Colonic mucosa (tissue), 4 donors: ENCODE measurements around the gene MPP7. TPM values are rescaled to one million over a fixed set of nuclear protein-coding genes. Genes with fewer than 3 reads are reported as not detected.

Source experiments
- DNase-seq: peaks from one replicate; pipeline ENCODE4 v3.0.0-alpha.2; 2020
- H3K27ac ChIP-seq: fragments of 200-600 bp; one replicate; pipeline ENCODE4 v1.8.0; 2021
- H3K27me3 ChIP-seq: fragments of 200-600 bp; one replicate; pipeline ENCODE4 v1.8.0; 2021
- H3K36me3 ChIP-seq: fragments of 200-600 bp; one replicate; pipeline ENCODE4 v1.8.0; 2021
- H3K4me1 ChIP-seq: fragments of 200-600 bp; one replicate; pipeline ENCODE4 v1.8.0; 2021; ENCODE audit warnings: mild to moderate bottlenecking
- H3K4me3 ChIP-seq: fragments of 200-600 bp; one replicate; pipeline ENCODE4 v1.8.0; 2021
- H3K9ac ChIP-seq, 2 donors: one replicate each; pipeline ENCODE4 v1.7.0; 2013; ENCODE audit warnings: control low read depth in 2 of 2, low read depth in 2 of 2, low read length in 2 of 2
- H3K9me3 ChIP-seq: fragments of 200-600 bp; one replicate; pipeline ENCODE4 v1.8.0; 2021
- intact Hi-C: fragments of 100-400 bp; cut with DNase I; formaldehyde crosslinking; loops from one replicate; pipeline ENCODE4 v1.14.1; 2022
- total RNA-seq, 2 donors: library from RNA; stranded (reverse); fragmentation: NEBNext Ultra II Directional in 1 of 2; extraction: Animal tissue kit (Norgen Biotek cat#: 25700) in 1 of 2; gene quantifications; one replicate each; pipeline ENCODE4 v1.2.1, GENCODE V29; 2021
- TF ChIP-seq, protein P1 (sequence below): fragments of 200-600 bp; IDR thresholded peaks from one replicate; pipeline ENCODE4 v1.8.0; 2022; ENCODE audit warnings: antibody characterized with exemption, mild to moderate bottlenecking
- donor health status: healthy.
- donor health status: DM: no; HTN: no; CAD: no.
- donor health status: DM: no; HTN: no; CAD: no.

Gene MPP7
- total RNA-seq, 2 donors from 2014 or later: 25.7 to 30.8 TPM

DNA sequence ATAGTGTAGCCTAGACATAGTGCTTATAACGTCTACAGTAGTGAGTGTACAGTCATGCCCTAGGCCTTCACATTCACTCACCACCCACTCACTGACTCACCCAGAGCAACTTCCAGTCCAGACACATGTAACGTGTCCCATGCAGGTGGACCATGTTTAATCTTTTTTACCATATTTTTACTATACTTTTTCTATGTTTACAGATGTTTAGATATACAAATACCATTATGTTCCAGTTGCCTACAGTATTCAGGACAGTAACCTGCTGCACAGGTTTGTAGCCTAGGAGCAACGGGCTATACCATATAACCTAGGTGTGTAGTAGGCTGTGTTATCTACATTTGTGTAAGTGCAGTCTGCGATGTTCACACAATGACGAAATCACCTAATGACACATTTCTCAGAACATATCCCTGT is 11.0 kb downstream of the MPP7 start:
- Histone ChIP-seq H3K27ac (no peak overlapping the region), H3K27me3 (no peaks in the 10 kb centered on the region), H3K9me3 (no peaks in the 10 kb centered on the region), H3K4me3 (no peak overlapping the region), H3K36me3 (no peaks in the 10 kb centered on the region), H3K4me1 (no peaks in the 10 kb centered on the region), H3K9ac (no peak overlapping the region)
- TF ChIP-seq, protein P1, sequence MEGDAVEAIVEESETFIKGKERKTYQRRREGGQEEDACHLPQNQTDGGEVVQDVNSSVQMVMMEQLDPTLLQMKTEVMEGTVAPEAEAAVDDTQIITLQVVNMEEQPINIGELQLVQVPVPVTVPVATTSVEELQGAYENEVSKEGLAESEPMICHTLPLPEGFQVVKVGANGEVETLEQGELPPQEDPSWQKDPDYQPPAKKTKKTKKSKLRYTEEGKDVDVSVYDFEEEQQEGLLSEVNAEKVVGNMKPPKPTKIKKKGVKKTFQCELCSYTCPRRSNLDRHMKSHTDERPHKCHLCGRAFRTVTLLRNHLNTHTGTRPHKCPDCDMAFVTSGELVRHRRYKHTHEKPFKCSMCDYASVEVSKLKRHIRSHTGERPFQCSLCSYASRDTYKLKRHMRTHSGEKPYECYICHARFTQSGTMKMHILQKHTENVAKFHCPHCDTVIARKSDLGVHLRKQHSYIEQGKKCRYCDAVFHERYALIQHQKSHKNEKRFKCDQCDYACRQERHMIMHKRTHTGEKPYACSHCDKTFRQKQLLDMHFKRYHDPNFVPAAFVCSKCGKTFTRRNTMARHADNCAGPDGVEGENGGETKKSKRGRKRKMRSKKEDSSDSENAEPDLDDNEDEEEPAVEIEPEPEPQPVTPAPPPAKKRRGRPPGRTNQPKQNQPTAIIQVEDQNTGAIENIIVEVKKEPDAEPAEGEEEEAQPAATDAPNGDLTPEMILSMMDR: no peak
- no peak for DNase-seq
- intact Hi-C loops: no loop called here

DNA sequence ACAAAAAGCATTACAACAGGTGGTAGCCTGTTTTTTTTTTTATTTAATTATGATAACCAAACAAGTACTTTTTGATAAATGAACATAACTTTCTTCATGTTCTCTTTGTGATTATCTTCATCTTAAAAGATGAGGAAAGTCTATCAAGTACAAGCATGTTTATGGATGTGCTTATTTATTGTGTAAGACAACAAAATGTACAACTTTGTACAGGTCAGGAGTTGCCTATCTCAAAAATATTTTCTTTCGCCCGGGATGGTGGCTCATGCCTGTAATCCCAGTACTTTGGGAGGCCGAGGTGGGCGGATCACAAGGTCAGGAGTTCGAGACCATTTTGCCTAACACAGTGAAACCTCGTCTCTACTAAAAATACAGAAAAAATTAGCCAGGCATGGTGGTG is 17.0 kb downstream of the MPP7 start:
- DNase-seq: no peak
- intact Hi-C loops: no loop called here
- Histone ChIP-seq H3K36me3 (no peaks in the 10 kb centered on the region), H3K27me3 (no peaks in the 10 kb centered on the region), H3K4me3 (no peak overlapping the region), H3K4me1 (no peaks in the 10 kb centered on the region), H3K27ac (no peak overlapping the region), H3K9me3 (no peaks in the 10 kb centered on the region), H3K9ac (no peak overlapping the region)
- TF ChIP-seq, protein P1: no peak

DNA sequence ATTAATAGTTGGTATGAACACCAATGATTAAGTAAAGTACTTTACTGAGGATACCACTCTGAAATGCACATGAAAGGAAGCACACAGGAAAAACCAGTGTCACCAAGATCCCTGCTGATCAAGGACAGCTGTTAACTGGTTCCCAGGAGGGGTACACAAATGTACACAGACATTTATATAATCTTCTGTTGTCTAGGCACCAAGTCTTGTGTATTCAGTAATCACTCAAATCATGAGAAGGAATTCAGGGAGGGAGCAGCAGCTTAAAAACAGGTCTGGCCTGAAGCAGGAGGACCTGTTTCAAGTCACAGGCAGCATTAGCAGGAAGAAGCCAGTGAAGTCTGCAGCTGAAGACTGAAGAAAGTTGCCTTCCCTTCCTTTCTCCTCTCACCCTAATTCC is 18.7 kb downstream of the MPP7 start:
- intact Hi-C loops: no loop called here
- no peak overlapping the region for H3K9ac ChIP-seq
- H3K4me1 ChIP-seq: no peaks in the 10 kb centered on the region

DNA sequence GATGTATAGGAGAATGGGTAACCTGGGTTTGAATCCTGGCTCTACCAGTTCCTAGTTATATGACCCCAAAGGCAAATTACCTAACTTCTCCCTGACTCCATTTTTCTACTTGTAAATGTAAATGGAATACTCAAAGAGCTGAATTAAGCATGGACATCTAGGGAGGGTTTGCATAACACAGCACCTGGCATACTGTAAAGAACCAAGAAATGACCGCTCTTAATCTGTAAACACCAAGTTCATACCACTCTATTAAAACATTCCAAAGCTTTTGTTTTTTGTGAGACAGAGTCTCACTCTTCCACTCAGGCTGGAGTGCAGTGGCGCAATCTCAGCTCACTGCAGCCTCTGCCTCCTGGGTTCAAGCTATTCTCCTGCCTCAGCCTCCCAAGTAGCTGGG is 19.6 kb downstream of the MPP7 start:
- DNase-seq: no peak
- H3K4me3 ChIP-seq: no peak overlapping the region
- no peak overlapping the region for H3K9ac ChIP-seq
- H3K9me3 ChIP-seq: no peaks in the 10 kb centered on the region
- TF ChIP-seq, protein P1: no peak
- H3K27me3 ChIP-seq: no peaks in the 10 kb centered on the region
- H3K36me3 ChIP-seq: no peaks in the 10 kb centered on the region
- H3K4me1 ChIP-seq: no peaks in the 10 kb centered on the region
- intact Hi-C loops: no loop called here
- no peak overlapping the region for H3K27ac ChIP-seq

More for the DNA sequence above, 18.7 kb downstream of the MPP7 start:
- TF ChIP-seq, protein P1: no peak
- no peak overlapping the region for H3K27ac ChIP-seq
- H3K36me3 ChIP-seq: no peaks in the 10 kb centered on the region
- H3K9me3 ChIP-seq: no peaks in the 10 kb centered on the region
- H3K27me3 ChIP-seq: no peaks in the 10 kb centered on the region
- H3K4me3 ChIP-seq: no peak overlapping the region
- no peak for DNase-seq

DNA sequence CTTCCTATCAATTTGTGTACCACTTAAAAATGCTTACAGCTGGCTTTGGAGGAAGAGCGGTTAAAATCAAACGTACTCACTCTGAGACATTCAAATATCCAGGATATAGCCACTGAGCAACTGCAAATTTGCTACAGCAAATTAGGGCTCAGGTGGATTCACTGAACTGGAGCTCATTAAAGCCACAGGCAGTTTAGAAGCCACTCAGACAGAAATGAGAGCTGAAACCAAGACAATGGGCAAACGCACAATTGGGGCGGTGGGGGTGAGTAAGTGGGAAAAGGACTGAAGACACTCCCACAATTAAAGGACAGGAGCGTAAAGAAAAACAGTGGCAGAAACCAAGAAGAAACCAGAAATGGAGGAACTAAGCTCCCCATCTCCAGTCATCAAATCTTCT is 20.5 kb downstream of the MPP7 start:
- Histone ChIP-seq H3K27me3 (no peaks in the 10 kb centered on the region), H3K27ac (no peak overlapping the region), H3K9ac (no peak overlapping the region), H3K4me1 (no peaks in the 10 kb centered on the region), H3K9me3 (no peaks in the 10 kb centered on the region), H3K4me3 (no peak overlapping the region), H3K36me3 (no peaks in the 10 kb centered on the region)
- TF ChIP-seq, protein P1: no peak
- intact Hi-C loops: no loop called here
- no peak for DNase-seq
